ENCODE results near the gene KRTAP10-11. TPM values are rescaled to one million over a fixed set of nuclear protein-coding genes. Genes with fewer than 3 reads are reported as not detected.

KRTAP10-11 gene
- total RNA-seq, 1 donor from 2014 or later = not detected

DNA sequence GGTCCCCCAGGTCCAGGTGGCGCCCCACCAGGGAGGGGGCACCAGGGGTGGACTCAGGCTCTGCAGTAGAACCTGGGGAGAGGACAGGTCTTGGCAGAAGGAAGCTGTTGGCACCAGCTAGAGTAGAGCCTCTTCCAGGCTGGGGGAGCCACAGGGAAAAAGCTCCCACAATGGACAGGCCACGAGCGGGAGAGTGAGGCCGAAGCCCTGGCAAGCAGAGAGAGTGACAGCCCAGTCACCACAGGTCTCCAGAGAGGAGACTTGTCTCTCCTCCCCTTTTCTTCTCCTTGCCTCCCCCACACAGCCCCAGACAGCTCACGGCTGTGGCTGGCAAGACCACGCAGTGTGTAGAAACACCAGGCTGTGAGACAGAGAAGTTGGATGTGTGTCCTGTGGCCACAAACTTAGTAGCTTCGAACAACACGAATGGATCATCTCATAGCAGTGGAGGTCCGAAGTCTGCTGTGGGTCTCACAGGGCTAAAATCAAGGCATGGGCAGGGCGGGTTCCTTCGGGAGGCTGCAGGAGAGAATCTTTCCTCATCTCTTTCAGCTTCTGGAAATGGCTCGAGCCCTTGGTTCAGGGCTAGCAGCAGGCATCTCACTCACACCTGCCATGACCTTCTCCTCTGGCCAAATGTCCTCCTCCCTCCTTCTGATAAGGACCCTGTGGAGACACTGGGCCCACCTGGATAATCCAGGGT is 4.9 kb downstream of the KRTAP10-11 start:
- Histone ChIP-seq H3K9me3 (ENCODE audit: insufficient read depth, low read depth, low read length) (peaks cover 6% of the 10 kb centered on the region), H3K36me3 (ENCODE audit: insufficient read depth, low read length) (no peaks in the 10 kb centered on the region), H3K4me1 (ENCODE audit: insufficient read depth, low read length) (no peaks in the 10 kb centered on the region), H3K9ac (ENCODE audit: low read length) (no peak overlapping the region), H3K79me2 (ENCODE audit: insufficient read depth, low read length) (no peaks in the 10 kb centered on the region), H3K4me2 (ENCODE audit: low read length) (no peak overlapping the region), H2AFZ (ENCODE audit: low read depth, low read length) (no peak overlapping the region), H4K20me1 (ENCODE audit: insufficient read depth, low read length) (no peaks in the 10 kb centered on the region), H3K27ac (ENCODE audit: low read depth, low read length) (no peak overlapping the region), H3K27me3 (ENCODE audit: insufficient read depth, low read length) (no peaks in the 10 kb centered on the region), H3K4me3 (ENCODE audit: insufficient read depth, low read depth, low read length) (no peak overlapping the region)
- no peak for FAIRE-seq
- no peaks in the 10 kb centered on the region for H3K36me3 Mint-ChIP-seq (ENCODE audit: low read depth, unreplicated experiment)
- no peak for DNase-seq (ENCODE audit: low read depth)
- no peak overlapping the region for H3K27ac Mint-ChIP-seq (ENCODE audit: unreplicated experiment)
- peaks cover 39% of the 10 kb centered on the region for H3K27me3 Mint-ChIP-seq (ENCODE audit: low read depth, unreplicated experiment)
- no peaks in the 10 kb centered on the region for H3K4me1 Mint-ChIP-seq (ENCODE audit: low read depth, unreplicated experiment)
- H3K4me3 Mint-ChIP-seq (ENCODE audit: unreplicated experiment) = no peak overlapping the region
- H3K9me3 Mint-ChIP-seq (ENCODE audit: unreplicated experiment) = peaks cover 24% of the 10 kb centered on the region
- TF ChIP-seq EZH2 (IDR thresholded peaks at IDR 0.05; ENCODE audit: insufficient read depth, low read length) = no peak
- TF ChIP-seq, protein P1, sequence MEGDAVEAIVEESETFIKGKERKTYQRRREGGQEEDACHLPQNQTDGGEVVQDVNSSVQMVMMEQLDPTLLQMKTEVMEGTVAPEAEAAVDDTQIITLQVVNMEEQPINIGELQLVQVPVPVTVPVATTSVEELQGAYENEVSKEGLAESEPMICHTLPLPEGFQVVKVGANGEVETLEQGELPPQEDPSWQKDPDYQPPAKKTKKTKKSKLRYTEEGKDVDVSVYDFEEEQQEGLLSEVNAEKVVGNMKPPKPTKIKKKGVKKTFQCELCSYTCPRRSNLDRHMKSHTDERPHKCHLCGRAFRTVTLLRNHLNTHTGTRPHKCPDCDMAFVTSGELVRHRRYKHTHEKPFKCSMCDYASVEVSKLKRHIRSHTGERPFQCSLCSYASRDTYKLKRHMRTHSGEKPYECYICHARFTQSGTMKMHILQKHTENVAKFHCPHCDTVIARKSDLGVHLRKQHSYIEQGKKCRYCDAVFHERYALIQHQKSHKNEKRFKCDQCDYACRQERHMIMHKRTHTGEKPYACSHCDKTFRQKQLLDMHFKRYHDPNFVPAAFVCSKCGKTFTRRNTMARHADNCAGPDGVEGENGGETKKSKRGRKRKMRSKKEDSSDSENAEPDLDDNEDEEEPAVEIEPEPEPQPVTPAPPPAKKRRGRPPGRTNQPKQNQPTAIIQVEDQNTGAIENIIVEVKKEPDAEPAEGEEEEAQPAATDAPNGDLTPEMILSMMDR (IDR thresholded peaks at IDR 0.05; ENCODE audit: insufficient read depth, low read depth, low read length) = no peak

DNA sequence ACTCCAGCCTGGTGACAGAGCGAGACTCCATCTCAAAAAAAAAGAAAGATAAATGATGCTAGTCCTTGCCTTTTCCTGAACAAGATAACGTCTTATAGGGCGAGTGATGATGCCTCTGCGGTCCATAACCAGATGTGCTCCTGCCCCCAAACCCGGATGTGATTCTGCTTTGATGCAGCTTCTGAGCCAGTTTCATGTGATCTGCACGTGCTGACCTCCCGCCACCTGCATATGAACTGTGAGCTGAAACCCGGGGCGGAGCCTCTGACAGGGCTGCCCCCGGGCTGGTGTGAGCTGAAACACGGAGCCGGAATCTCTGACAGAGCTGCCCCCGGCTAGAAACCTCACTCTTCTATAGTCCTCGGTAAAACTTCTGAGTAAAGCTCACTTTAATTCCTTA is 6.9 kb downstream of the KRTAP10-11 start:
- H3K36me3 Mint-ChIP-seq (ENCODE audit: low read depth, unreplicated experiment) = peaks cover 2% of the 10 kb centered on the region
- FAIRE-seq (no peak), DNase-seq (ENCODE audit: low read depth) (no peak)
- peaks cover 30% of the 10 kb centered on the region for H3K9me3 Mint-ChIP-seq (ENCODE audit: unreplicated experiment)
- Histone ChIP-seq H2AFZ (ENCODE audit: low read depth, low read length) (no peak overlapping the region), H3K27me3 (ENCODE audit: insufficient read depth, low read length) (no peaks in the 10 kb centered on the region), H3K36me3 (ENCODE audit: insufficient read depth, low read length) (no peaks in the 10 kb centered on the region), H3K4me1 (ENCODE audit: insufficient read depth, low read length) (no peaks in the 10 kb centered on the region), H3K79me2 (ENCODE audit: insufficient read depth, low read length) (no peaks in the 10 kb centered on the region), H3K4me2 (ENCODE audit: low read length) (no peak overlapping the region), H3K27ac (ENCODE audit: low read depth, low read length) (no peak overlapping the region), H4K20me1 (ENCODE audit: insufficient read depth, low read length) (no peaks in the 10 kb centered on the region), H3K9me3 (ENCODE audit: insufficient read depth, low read depth, low read length) (peaks cover 6% of the 10 kb centered on the region), H3K9ac (ENCODE audit: low read length) (no peak overlapping the region), H3K4me3 (ENCODE audit: insufficient read depth, low read depth, low read length) (no peak overlapping the region)
- H3K27me3 Mint-ChIP-seq (ENCODE audit: low read depth, unreplicated experiment) = peaks cover 37% of the 10 kb centered on the region
- TF ChIP-seq, protein P1 (IDR thresholded peaks at IDR 0.05; ENCODE audit: insufficient read depth, low read depth, low read length) = no peak
- TF ChIP-seq EZH2 (IDR thresholded peaks at IDR 0.05; ENCODE audit: insufficient read depth, low read length) = no peak
- no peaks in the 10 kb centered on the region for H3K4me1 Mint-ChIP-seq (ENCODE audit: low read depth, unreplicated experiment)
- no peak overlapping the region for H3K27ac Mint-ChIP-seq (ENCODE audit: unreplicated experiment)
- H3K4me3 Mint-ChIP-seq (ENCODE audit: unreplicated experiment) = no peak overlapping the region

All from astrocyte (in vitro differentiated cells and primary cell).